Right lobe of liver (tissue), 4 donors: ENCODE results near the gene HACE1.

ENCODE experiments used
- POLR2A ChIP-seq: fragments of 450-650 bp; IDR thresholded peaks from one replicate; pipeline ENCODE4 v1.6.1; 2017; ENCODE audit warnings: antibody characterized with exemption, mild to moderate bottlenecking
- TF ChIP-seq, protein P1 (sequence below), 4 donors: fragments of 200-600 bp in 3 of 4; fragments of 450-650 bp in 1 of 4; IDR thresholded peaks; one replicate each; pipeline versions ENCODE4 v1.5.1 to v1.8.0; 2016 to 2022; ENCODE audit warnings: antibody characterized with exemption in 4 of 4, mild to moderate bottlenecking in 2 of 4
- donor health status: DM: no; HTN: no; CAD: no.
- donor health status: DM: no; HTN: no; CAD: no.
- donor health status: DM: no; HTN: yes; CAD: no.

GRCh38 chr6:104896914-104897313, 37.2 kb upstream of the HACE1 start:
- TF ChIP-seq POLR2A, result no peak
- TF ChIP-seq, protein P1, sequence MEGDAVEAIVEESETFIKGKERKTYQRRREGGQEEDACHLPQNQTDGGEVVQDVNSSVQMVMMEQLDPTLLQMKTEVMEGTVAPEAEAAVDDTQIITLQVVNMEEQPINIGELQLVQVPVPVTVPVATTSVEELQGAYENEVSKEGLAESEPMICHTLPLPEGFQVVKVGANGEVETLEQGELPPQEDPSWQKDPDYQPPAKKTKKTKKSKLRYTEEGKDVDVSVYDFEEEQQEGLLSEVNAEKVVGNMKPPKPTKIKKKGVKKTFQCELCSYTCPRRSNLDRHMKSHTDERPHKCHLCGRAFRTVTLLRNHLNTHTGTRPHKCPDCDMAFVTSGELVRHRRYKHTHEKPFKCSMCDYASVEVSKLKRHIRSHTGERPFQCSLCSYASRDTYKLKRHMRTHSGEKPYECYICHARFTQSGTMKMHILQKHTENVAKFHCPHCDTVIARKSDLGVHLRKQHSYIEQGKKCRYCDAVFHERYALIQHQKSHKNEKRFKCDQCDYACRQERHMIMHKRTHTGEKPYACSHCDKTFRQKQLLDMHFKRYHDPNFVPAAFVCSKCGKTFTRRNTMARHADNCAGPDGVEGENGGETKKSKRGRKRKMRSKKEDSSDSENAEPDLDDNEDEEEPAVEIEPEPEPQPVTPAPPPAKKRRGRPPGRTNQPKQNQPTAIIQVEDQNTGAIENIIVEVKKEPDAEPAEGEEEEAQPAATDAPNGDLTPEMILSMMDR (IDR thresholded peaks at IDR 0.05), result peak in 3 of 4 donors; percentile 25 to 32 (median 25)
